HepG2 (cell line): ENCODE results near the gene TBX6. TPM values are rescaled to one million over a fixed set of nuclear protein-coding genes. Genes with fewer than 3 reads are reported as not detected.

Source experiments
- AKAP8 ChIP-seq: sonication (generic); formaldehyde crosslinking; IDR thresholded peaks from 2 replicates; pipeline ENCODE4 v1.5.1; 2020; ENCODE audit warnings: mild to moderate bottlenecking, missing genetic modification reagents
- CAMTA2 ChIP-seq: sonication (generic); formaldehyde crosslinking; IDR thresholded peaks from 2 replicates; pipeline ENCODE4 v1.4.0; 2020; ENCODE audit warnings: mild to moderate bottlenecking, missing genetic modification reagents, borderline replicate concordance
- EED ChIP-seq: sonication (generic); formaldehyde crosslinking; IDR thresholded peaks from 2 replicates; pipeline ENCODE4 v1.5.0; 2020; ENCODE audit warnings: mild to moderate bottlenecking, missing genetic modification reagents
- GTF2F1 ChIP-seq: fragments of 150-350 bp; IDR thresholded peaks from 2 replicates; pipeline ENCODE4 v1.6.1; 2014; ENCODE audit warnings: low read length
- LBX2 ChIP-seq: sonication (generic); formaldehyde crosslinking; IDR thresholded peaks from 2 replicates; pipeline ENCODE4 v1.5.0; 2020; ENCODE audit warnings: missing genetic modification reagents, mild to moderate bottlenecking, borderline replicate concordance
- MLX ChIP-seq: IDR thresholded peaks from 2 replicates; pipeline ENCODE4 v1.6.1; 2016
- NAIF1 ChIP-seq: sonication (generic); formaldehyde crosslinking; IDR thresholded peaks from 2 replicates; pipeline ENCODE4 v1.5.0; 2020; ENCODE audit warnings: mild to moderate bottlenecking, missing genetic modification reagents, borderline replicate concordance
- NONO ChIP-seq, 2 experiments: fragments of 450-650 bp in 1 of 2; sonication (generic) in 1 of 2; formaldehyde crosslinking in 1 of 2; IDR thresholded peaks in 1 of 2; conservative IDR thresholded peaks in 1 of 2; 2 replicates each; pipeline versions ENCODE4 v1.6.1 to v1.8.0; 2017 to 2022; ENCODE audit warnings: mild to moderate bottlenecking in 1 of 2, missing genetic modification reagents in 1 of 2, moderate library complexity in 1 of 2
- NR2F1 ChIP-seq, 2 experiments: fragments of 450-650 bp in 1 of 2; formaldehyde crosslinking in 1 of 2; IDR thresholded peaks; 2 replicates each; pipeline versions ENCODE4 v1.5.0 to v1.6.1; 2016 to 2020; ENCODE audit warnings: mild to moderate bottlenecking in 1 of 2, missing compliant biosample characterization in 1 of 2, missing genetic modification reagents in 1 of 2, moderate library complexity in 1 of 2
- PRDM15 ChIP-seq: sonication (generic); formaldehyde crosslinking; IDR thresholded peaks from 2 replicates; pipeline ENCODE4 v1.4.0; 2020; ENCODE audit warnings: missing genetic modification reagents
- SMAD9 ChIP-seq: sonication (generic); formaldehyde crosslinking; IDR thresholded peaks from 2 replicates; pipeline ENCODE4 v1.5.1; 2020; ENCODE audit warnings: mild to moderate bottlenecking, missing genetic modification reagents
- SMARCC2 ChIP-seq: fragments of 450-650 bp; IDR thresholded peaks from 2 replicates; pipeline ENCODE4 v1.6.1; 2017; ENCODE audit warnings: antibody characterized with exemption, mild to moderate bottlenecking
- SMARCE1 ChIP-seq: fragments of 450-650 bp; IDR thresholded peaks from 2 replicates; pipeline ENCODE4 v1.6.1; 2017; ENCODE audit warnings: borderline replicate concordance
- SNAPC2 ChIP-seq: sonication (generic); formaldehyde crosslinking; IDR thresholded peaks from 2 replicates; pipeline ENCODE4 v1.8.1; 2022; ENCODE audit warnings: mild to moderate bottlenecking, missing genetic modification reagents
- STAT5B ChIP-seq: sonication (generic); formaldehyde crosslinking; IDR thresholded peaks from 2 replicates; pipeline ENCODE4 v1.4.0; 2020; ENCODE audit warnings: missing genetic modification reagents
- ZFP36L2 ChIP-seq: sonication (generic); formaldehyde crosslinking; IDR thresholded peaks from 2 replicates; pipeline ENCODE4 v1.4.0; 2020; ENCODE audit warnings: missing genetic modification reagents
- ZIK1 ChIP-seq: sonication (generic); formaldehyde crosslinking; IDR thresholded peaks from 2 replicates; pipeline ENCODE4 v1.5.0; 2020; ENCODE audit warnings: mild to moderate bottlenecking, low read depth, missing genetic modification reagents, borderline replicate concordance
- ZNF264 ChIP-seq: sonication (generic); formaldehyde crosslinking; IDR thresholded peaks from 2 replicates; pipeline ENCODE4 v1.4.0; 2020; ENCODE audit warnings: missing genetic modification reagents
- ZNF576 ChIP-seq: sonication (generic); formaldehyde crosslinking; IDR thresholded peaks from 2 replicates; pipeline ENCODE4 v1.4.0; 2020; ENCODE audit warnings: mild to moderate bottlenecking, missing genetic modification reagents
- ZNF75D ChIP-seq: sonication (generic); formaldehyde crosslinking; IDR thresholded peaks from 2 replicates; pipeline ENCODE4 v1.8.1; 2023; ENCODE audit warnings: missing genetic modification reagents, mild to moderate bottlenecking, borderline replicate concordance
- polyA plus RNA-seq, 8 experiments: library from polyadenylated mRNA; depleted of rRNA in 3 of 8; stranded (reverse) in 7 of 8; unstranded in 1 of 8; fragments of >200 nt; fragmentation: Illumina TruSeq in 4 of 8; extraction: Trizol in 4 of 8; gene quantifications; 2 replicates each; pipeline versions ENCODE4 v1.2.1 to v1.2.3, GENCODE V29; 2011 to 2016; ENCODE audit warnings: low read depth in 4 of 8, missing spikeins in 1 of 8, mixed read lengths in 1 of 8; ENCODE audit not compliant: insufficient read depth in 1 of 8
- total RNA-seq, 5 experiments: library from RNA; depleted of rRNA; stranded (reverse); fragments of >200 nt; fragmentation: Illumina TruSeq; extraction: Trizol; gene quantifications; 2 replicates each; pipeline ENCODE4 v1.2.3, GENCODE V29; 2016; ENCODE audit warnings: low read depth in 1 of 5
- TF ChIP-seq, protein P1 (sequence below): sonication (generic); formaldehyde crosslinking; IDR thresholded peaks from 2 replicates; pipeline ENCODE4 v1.4.0; 2020; ENCODE audit warnings: mild to moderate bottlenecking, missing genetic modification reagents

The TBX6 gene
- total and polyA plus RNA-seq, 2 of the 13 experiments (the other 11 are each of a cell fraction or from before 2014, with no cell fraction given) = 0.24 to 0.42 TPM

DNA sequence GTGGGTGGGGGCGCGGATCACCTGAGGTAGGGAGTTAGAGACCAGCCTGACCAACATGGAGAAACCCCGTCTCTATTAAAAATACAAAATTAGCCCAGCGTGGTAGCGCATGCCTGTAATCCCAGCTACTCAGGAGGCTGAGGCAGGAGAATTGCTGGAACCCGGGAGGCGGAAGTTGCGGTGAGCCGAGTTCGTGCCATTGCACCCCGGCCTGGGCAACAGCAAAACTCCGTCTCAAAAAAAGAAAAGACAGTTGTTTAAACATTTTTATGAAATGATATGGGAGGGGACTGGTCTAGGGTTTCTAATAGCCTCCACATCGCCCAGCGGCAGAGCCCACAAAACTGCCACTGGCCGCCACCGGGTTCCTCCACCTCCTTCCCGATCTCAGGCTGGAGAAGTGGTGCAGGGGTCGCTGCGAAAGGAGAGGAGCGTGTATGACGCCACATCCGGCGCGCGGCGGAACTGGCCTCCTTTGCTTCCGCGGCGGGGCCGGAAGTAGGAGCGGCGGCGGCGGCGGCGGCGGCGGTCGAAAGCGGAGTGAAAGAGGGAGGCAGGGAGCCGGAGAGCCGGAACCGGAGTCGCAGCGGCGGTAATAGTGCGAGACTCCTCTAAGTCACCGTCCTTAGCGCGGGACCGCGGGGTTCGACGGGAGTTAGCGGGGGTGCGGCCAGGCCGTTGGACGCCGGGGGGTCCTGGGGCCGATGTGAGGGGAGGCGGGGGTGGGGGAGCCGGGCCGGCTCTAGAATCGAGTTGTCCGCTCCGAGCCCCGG, 16.0 kb downstream of the TBX6 start, which contains the start of gene PPP4C (continued):
- TF ChIP-seq CAMTA2 (CRISPR knock-in tag) = 0 out of 2 replicates have a peak, but pooled peaks have one; percentile 72
- no peak; the same call in 1 of the 2 replicates for TF ChIP-seq AKAP8 (CRISPR knock-in tag)
- no peak; the same call in 1 of the 2 replicates for TF ChIP-seq PRDM15 (CRISPR knock-in tag)
- no peak for TF ChIP-seq SMARCC2
- TF ChIP-seq MLX (CRISPR knock-in tag) = no peak
- TF ChIP-seq ZNF75D (CRISPR knock-in tag) = no peak
- TF ChIP-seq SMARCE1 = no peak
- no peak; the same call in 1 of the 2 replicates for TF ChIP-seq ZNF264
- peak; percentile 89; the same call in 1 of the 2 replicates for TF ChIP-seq SNAPC2
- no peak for TF ChIP-seq NR2F1 (CRISPR knock-in tag; IDR thresholded peaks at IDR 0.05)
- TF ChIP-seq LBX2 (CRISPR knock-in tag) = no peak
- TF ChIP-seq ZFP36L2 (CRISPR knock-in tag) = no peak
- no peak for TF ChIP-seq STAT5B (CRISPR knock-in tag)
- no peak for TF ChIP-seq NONO (IDR thresholded peaks at IDR 0.05)
- TF ChIP-seq NONO (CRISPR knock-in tag; conservative IDR thresholded peaks at IDR 0.05) = peak; percentile 93
- TF ChIP-seq EED (CRISPR knock-in tag) = peak; percentile 65
- 0 out of 2 replicates have a peak, but pooled peaks have one; percentile 59 for TF ChIP-seq GTF2F1
- TF ChIP-seq NAIF1 (CRISPR knock-in tag) = no peak
- TF ChIP-seq, protein P1, sequence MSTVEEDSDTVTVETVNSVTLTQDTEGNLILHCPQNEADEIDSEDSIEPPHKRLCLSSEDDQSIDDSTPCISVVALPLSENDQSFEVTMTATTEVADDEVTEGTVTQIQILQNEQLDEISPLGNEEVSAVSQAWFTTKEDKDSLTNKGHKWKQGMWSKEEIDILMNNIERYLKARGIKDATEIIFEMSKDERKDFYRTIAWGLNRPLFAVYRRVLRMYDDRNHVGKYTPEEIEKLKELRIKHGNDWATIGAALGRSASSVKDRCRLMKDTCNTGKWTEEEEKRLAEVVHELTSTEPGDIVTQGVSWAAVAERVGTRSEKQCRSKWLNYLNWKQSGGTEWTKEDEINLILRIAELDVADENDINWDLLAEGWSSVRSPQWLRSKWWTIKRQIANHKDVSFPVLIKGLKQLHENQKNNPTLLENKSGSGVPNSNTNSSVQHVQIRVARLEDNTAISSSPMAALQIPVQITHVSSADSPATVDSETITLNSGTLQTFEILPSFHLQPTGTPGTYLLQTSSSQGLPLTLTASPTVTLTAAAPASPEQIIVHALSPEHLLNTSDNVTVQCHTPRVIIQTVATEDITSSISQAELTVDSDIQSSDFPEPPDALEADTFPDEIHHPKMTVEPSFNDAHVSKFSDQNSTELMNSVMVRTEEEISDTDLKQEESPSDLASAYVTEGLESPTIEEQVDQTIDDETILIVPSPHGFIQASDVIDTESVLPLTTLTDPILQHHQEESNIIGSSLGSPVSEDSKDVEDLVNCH = 0 out of 2 replicates have a peak, but pooled peaks have one; percentile 13
- peak; percentile 49; the same call in 1 of the 2 replicates for TF ChIP-seq ZIK1
- no peak for TF ChIP-seq SMAD9 (CRISPR knock-in tag)
- TF ChIP-seq ZNF576 (CRISPR knock-in tag) = no peak
